ENCODE results near the gene KLC1.

Gene KLC1

DNA sequence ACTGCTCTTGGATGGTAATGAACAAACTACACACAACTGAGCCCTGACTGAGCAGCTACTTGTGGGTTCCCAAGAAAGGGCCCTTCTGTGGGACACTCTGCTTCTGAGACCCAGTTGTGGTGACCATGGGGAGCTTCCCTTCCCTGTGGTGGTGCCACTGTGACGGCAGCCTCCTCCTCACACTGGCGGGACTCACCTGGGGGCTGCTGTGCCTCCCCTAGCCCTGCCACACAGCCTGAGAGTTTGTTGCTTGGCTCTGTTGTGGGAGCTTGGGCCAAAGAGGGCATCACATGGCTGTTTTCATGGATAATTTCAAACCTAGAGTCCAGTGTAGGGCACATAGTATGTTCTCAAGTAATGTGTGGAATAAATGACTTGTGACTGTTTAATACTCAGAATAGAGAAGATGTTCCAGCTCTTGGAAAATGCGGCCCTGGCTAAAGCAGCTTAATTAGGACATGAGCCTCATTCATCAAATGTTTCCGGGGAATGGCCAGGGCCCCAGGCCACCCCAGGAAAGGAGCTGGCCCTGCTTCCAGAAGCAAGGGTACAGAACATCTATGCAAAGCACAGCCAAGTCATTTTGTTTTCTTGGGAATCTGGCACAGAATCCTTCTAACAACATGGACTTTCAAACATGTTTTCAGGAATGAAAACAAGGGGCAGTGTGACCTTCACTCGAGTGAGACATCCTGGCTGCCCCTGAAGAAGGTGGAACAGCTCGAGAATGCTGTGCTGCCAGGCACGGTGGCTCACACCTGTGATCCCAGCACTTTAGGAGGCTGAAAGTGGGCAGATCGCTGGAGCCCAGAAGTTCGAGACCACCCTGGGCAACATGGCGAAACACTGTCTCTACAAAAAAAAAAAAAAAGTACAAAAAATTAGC is 107.8 kb downstream of the KLC1 start:
- Histone ChIP-seq H3K27ac (no peak overlapping the region), H3K4me3 (ENCODE audit: low read depth in 1 of 2, low read length in 1 of 2) (no peak overlapping the region), H3K27me3 (no peaks in the 10 kb centered on the region), H3K36me3 (peaks cover 27% of the 10 kb centered on the region), H3K4me1 (ENCODE audit: control insufficient read depth in 1 of 2, insufficient read depth in 1 of 2, low read depth in 1 of 2, low read length in 1 of 2) (peaks cover 4 to 9% of the 10 kb centered on the region in 2 experiments), H3K9me3 (no peaks in the 10 kb centered on the region)
- TF ChIP-seq CTCF (IDR thresholded peaks at IDR 0.05) = no peak

- H3K27me3 ChIP-seq = no peaks in the 10 kb centered on the region
- TF ChIP-seq CTCF (IDR thresholded peaks at IDR 0.05) = no peak
- H3K36me3 ChIP-seq = peaks cover 22% of the 10 kb centered on the region
- peaks cover 4 to 9% of the 10 kb centered on the region in 2 experiments for H3K4me1 ChIP-seq (ENCODE audit: control insufficient read depth in 1 of 2, insufficient read depth in 1 of 2, low read depth in 1 of 2, low read length in 1 of 2)
- no peak overlapping the region for H3K4me3 ChIP-seq (ENCODE audit: low read depth in 1 of 2, low read length in 1 of 2)
- H3K27ac ChIP-seq = no peak overlapping the region
- H3K9me3 ChIP-seq = no peaks in the 10 kb centered on the region
Measured at GRCh38 chr14:103737432-103738045, 108.5 kb downstream of the KLC1 start.

DNA sequence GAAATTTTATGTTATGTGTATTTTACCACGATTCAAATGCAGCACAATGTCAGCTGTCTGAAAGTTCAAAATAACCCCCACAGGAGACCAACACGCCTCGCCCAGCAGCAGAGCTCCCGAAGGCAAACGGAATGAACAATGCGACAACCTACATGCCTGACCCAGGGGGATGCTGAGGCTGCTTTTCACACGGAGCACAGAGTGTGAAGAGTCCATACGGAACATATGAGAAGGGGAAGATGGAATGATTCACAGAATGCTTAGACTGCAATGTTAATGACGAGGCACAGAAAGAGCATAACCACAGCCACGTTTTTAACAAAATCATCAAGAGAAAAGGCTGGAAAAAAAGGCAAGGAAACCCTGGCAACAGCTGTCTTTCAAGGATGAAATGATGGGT is 109.2 kb downstream of the KLC1 start:
- Histone ChIP-seq H3K9me3 (no peaks in the 10 kb centered on the region), H3K36me3 (peaks cover 15% of the 10 kb centered on the region), H3K27ac (no peak overlapping the region), H3K27me3 (no peaks in the 10 kb centered on the region), H3K4me1 (ENCODE audit: control insufficient read depth in 1 of 2, insufficient read depth in 1 of 2, low read depth in 1 of 2, low read length in 1 of 2) (peaks cover 4 to 9% of the 10 kb centered on the region in 2 experiments), H3K4me3 (ENCODE audit: low read depth in 1 of 2, low read length in 1 of 2) (no peak overlapping the region)
- TF ChIP-seq CTCF (IDR thresholded peaks at IDR 0.05) = no peak

DNA sequence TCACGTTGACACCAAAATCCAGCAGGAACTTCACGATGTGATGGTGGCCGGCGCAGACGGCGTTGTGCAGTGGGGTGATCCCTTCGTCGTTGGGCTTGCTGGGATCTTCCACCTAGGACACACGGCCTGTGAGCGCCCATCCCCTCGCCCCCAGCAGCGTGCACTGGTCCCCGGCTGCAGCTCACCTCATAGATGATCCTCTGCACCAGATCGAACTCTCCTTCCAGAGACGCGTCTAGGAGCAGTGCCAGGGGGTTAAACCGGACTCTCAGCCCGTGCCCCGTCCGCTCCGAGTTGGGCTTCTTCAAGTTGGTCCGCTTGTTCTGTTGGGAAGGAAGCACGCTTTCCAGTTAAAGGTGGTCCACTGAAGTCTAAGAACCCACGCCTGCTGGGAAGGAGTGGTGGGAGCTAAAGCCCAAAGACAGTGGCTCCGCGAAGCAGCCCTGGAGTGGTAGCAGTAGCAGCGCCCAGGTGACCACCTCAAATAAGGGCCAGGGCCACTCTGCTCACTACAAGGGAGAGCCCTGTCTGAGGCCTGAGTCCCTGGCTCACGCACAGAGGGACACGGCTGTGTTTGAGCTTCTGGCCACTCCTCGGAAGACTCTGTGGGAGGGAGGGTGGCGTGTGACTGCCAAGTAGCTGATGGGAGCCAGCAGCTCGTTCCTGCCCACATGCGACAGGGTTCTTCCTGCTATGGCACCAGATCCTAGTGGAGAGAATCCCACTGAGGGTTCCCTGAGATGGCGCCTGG is 109.9 kb downstream of the KLC1 start:
- Histone ChIP-seq H3K27me3 (no peaks in the 10 kb centered on the region), H3K4me1 (ENCODE audit: control insufficient read depth in 1 of 2, insufficient read depth in 1 of 2, low read depth in 1 of 2, low read length in 1 of 2) (peaks cover 4 to 9% of the 10 kb centered on the region in 2 experiments), H3K9me3 (no peaks in the 10 kb centered on the region), H3K36me3 (peaks cover 8% of the 10 kb centered on the region), H3K4me3 (ENCODE audit: low read depth in 1 of 2, low read length in 1 of 2) (no peak overlapping the region), H3K27ac (no peak overlapping the region)
- no peak for TF ChIP-seq CTCF (IDR thresholded peaks at IDR 0.05)

- no peak for TF ChIP-seq CTCF (IDR thresholded peaks at IDR 0.05)
- Histone ChIP-seq H3K9me3 (no peaks in the 10 kb centered on the region), H3K4me3 (ENCODE audit: low read depth in 1 of 2, low read length in 1 of 2) (no peak overlapping the region), H3K36me3 (peaks cover 3% of the 10 kb centered on the region), H3K27me3 (no peaks in the 10 kb centered on the region), H3K27ac (no peak overlapping the region), H3K4me1 (ENCODE audit: control insufficient read depth in 1 of 2, insufficient read depth in 1 of 2, low read depth in 1 of 2, low read length in 1 of 2) (peaks cover 4 to 9% of the 10 kb centered on the region in 2 experiments)
Measured at GRCh38 chr14:103739466-103739792, 110.4 kb downstream of the KLC1 start.

Measured in neutrophil (primary cell).